ENCODE data around the gene LASP1.
"Not testable (repeated sequence)": the region's sequence is repeated elsewhere in the genome, so short reads cannot be mapped to it uniquely, and the experiment has no call there.

Gene LASP1

GRCh38 chr17:38925263-38925995 is 55.6 kb downstream of the LASP1 start, which contains the start of gene LASP1NB:
Gene LASP1NB, plus strand, starts transcription at chr17:38925614.
- in situ Hi-C loops (cut with MboI; ENCODE audit: low sequenced_read_pairs): no loop called here

GRCh38 chr17:38926293-38927070 is 56.6 kb downstream of the LASP1 start:
- in situ Hi-C loops (cut with MboI; ENCODE audit: low sequenced_read_pairs): no loop called here

DNA sequence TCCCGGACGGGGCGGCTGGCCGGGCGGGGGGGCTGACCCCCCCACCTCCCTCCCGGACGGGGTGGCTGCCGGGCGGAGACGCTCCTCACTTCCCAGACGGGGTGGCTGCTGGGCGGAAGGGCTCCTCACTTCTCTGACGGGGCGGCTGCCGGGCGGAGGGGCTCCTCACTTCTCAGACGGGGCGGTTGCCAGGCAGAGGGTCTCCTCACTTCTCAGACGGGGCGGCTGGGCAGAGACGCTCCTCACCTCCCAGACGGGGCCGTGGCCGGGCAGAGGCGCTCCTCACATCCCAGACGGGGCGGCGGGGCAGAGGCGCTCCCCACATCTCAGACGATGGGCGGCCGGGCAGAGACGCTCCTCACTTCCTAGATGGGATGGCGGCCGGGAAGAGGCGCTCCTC is 60.9 kb downstream of the LASP1 start:
- in situ Hi-C loops (cut with MboI; ENCODE audit: low sequenced_read_pairs): not testable (repeated sequence)

DNA sequence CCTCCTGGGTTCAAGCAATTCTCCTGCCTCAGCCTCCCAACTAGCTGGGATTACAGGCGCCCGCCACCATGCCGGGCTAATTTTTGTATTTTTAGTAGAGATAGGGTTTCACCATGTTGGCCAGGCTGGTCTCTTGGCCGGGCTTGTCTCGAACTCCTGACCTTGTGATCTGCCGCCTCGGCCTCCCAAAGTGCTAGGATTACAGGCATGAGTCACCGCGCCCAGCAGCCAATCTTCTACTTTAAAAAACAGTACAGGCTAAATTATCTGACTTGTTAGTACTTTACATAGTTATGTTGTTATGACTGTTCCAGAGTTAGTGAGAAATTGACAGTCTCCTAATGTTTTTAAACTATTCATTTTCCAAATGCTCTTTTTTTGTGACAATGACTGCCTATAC is 64.1 kb downstream of the LASP1 start:
- in situ Hi-C loops (cut with MboI; ENCODE audit: low sequenced_read_pairs): not testable (repeated sequence)

GRCh38 chr17:38939987-38940386 is 70.1 kb downstream of the LASP1 start:
- in situ Hi-C loops (cut with MboI; ENCODE audit: low sequenced_read_pairs): no loop called here

- in situ Hi-C loops (cut with MboI; ENCODE audit: low sequenced_read_pairs): no loop called here
These were observed 70.5 kb downstream of the LASP1 start for GRCh38 chr17:38940404-38940803.

- in situ Hi-C loops (cut with MboI; ENCODE audit: low sequenced_read_pairs): no loop called here
These were observed 73.0 kb downstream of the LASP1 start for GRCh38 chr17:38942696-38943334.

GRCh38 chr17:38943607-38944006 is 73.7 kb downstream of the LASP1 start:
- in situ Hi-C loops (cut with MboI; ENCODE audit: low sequenced_read_pairs): no loop called here

DNA sequence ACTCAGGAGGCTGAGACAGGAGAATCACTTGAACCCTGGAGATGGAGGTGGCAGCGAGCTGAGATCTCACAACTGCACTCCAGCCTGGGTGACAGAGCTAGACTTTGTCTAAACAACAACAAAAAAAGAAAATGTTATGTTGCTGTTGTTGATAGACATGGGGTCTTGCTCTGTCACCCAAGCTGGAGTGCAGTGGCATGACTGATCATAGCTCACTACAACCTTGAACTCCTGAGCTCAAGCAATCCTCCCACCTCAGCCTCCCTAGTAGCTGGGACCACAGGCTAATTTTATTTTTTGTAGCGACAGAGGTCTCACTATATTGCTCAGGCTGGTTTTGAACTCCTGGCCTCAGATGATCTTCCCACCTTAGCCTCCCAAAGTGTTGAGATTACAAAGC is 77.3 kb downstream of the LASP1 start:
- in situ Hi-C loops (cut with MboI; ENCODE audit: low sequenced_read_pairs): no loop called here

- in situ Hi-C loops (cut with MboI; ENCODE audit: low sequenced_read_pairs): not testable (repeated sequence)
These were observed 83.9 kb downstream of the LASP1 start for GRCh38 chr17:38953800-38954199.

DNA sequence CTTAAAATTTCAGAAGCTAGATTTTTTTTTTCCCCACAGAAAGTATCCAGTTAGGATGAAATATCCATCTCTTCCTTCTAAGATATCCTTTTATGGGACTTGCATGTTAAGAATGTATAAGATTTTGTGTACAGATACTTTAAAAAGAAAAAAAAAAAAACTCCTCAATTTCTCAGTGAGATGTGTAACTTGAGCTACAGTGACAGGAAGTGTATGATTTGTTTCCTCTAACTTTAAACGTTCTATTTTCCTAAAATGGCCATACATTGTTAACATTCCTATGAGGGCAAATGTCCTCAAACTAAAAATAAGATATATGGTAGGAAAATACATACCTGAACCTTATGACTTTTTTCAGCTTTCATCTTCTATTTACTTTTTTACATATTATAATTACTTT is 88.5 kb downstream of the LASP1 start:
- in situ Hi-C loops (cut with MboI; ENCODE audit: low sequenced_read_pairs): no loop called here

GRCh38 chr17:38958756-38959155 is 88.9 kb downstream of the LASP1 start:
- in situ Hi-C loops (cut with MboI; ENCODE audit: low sequenced_read_pairs): no loop called here

DNA sequence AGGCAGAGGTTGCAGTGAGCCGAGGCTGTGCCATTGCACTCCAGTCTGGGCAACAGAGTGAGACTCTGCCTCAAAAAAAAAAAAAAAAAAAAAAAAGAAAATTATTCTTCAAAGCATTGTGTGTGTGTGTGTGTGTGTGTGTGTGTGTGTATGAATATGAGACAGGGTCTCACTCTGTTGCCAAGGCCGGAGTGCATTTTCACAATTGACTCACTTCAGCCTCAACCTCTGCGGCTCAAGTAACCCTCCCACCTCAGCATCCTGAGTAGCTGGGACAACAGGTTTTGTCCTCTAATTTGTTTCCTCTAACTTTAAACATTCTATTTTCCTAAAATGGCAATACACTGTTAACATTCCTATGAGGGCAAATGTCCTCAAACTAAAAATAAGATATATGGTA is 89.7 kb downstream of the LASP1 start:
- in situ Hi-C loops (cut with MboI; ENCODE audit: low sequenced_read_pairs): no loop called here

DNA sequence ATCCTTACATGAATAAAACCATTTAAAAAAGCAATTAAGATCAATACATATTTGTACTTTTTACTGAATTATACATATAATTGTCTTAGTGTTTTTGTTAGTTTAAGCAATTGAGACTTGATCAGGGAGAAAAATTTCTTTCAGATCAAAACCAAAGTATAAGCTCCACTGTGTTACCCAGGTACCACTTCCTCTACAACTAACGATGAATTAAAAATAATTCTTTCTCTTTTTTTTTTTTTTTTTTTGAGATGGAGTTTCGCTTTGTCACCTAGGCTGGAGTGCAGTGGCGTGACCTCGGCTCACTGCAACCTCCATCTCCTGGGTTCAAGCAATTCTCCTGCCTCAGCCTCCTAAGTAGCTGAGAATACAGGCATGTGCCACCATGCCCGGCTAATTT is 90.5 kb downstream of the LASP1 start:
- in situ Hi-C loops (cut with MboI; ENCODE audit: low sequenced_read_pairs): no loop called here

- in situ Hi-C loops (cut with MboI; ENCODE audit: low sequenced_read_pairs): no loop called here
These were observed 91.6 kb downstream of the LASP1 start for GRCh38 chr17:38961413-38961812.

- in situ Hi-C loops (cut with MboI; ENCODE audit: low sequenced_read_pairs): no loop called here
These were observed 97.5 kb downstream of the LASP1 start, which contains the start of gene FBXO47 for GRCh38 chr17:38967290-38967738. Gene FBXO47, minus strand, starts transcription at chr17:38967403. Its CDS starts 4,378 bp downstream, at chr17:38963025.

- in situ Hi-C loops (cut with MboI; ENCODE audit: low sequenced_read_pairs): no loop called here
These were observed 99.4 kb downstream of the LASP1 start for GRCh38 chr17:38969281-38969680.

DNA sequence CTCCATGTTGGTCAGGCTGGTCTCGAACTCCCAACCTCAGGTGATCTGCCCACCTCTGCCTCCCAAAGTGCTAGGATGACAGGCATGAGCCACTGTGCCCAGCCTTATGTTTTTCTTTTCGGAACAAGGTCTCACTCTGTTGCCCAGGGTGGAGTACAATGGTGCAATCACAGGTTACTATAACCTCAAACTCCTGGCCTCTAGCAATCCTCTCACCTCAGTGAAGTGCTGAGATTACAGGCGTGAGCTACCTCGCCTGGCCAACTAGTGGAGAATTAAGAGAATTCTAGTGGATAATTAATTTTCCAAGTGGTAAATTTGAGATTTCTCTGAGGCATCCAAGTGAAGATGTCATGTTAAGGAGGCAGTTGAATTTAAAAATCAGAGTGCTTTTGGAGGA is 100.3 kb downstream of the LASP1 start:
- in situ Hi-C loops (cut with MboI; ENCODE audit: low sequenced_read_pairs): no loop called here

DNA sequence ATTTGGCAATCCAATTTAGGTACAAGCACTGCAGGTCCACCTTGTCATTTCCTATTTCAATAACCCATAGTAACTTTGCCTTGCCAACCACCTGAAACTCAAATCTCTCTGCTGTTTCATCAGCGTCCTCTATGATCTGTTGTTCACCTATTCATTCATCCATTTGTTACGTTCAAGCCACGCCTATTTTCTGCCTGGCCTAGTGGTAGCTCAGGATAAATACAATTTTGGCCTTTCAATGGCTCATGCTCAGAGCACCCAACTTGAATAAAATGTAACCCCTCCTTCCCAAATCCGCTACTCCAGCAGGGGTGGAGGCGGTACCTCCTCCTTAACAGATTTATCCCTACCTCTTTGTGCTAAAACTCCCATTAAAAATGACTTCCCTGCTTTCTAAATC is 100.9 kb downstream of the LASP1 start:
- in situ Hi-C loops (cut with MboI; ENCODE audit: low sequenced_read_pairs): no loop called here
